Measurements from ENCODE around the gene EIF2AK3.

GRCh38 chr2:88615822-88616221 lies 11.4 kb downstream of the EIF2AK3 start:
- no peak for TF ChIP-seq EZH2 (IDR thresholded peaks at IDR 0.05; ENCODE audit: low read length, missing control alignments)
- TF ChIP-seq CTCF (conservative IDR thresholded peaks at IDR 0.05 in 1 of 2, IDR thresholded peaks at IDR 0.05 in 1 of 2; ENCODE audit: low read depth in 1 of 2, low read length in 2 of 2) = no peak

Measured in fibroblast of lung (primary cell).